HEK293T (cell line): ENCODE results near the gene CELA3B.
"Not testable (repeated sequence)": the region's sequence is repeated elsewhere in the genome, so short reads cannot be mapped to it uniquely, and the experiment has no call there.

Experiments used
- BHLHE40 ChIP-seq: fragments of 450-650 bp; IDR thresholded peaks from 2 replicates; pipeline ENCODE4 v1.6.1; 2016; ENCODE audit warnings: mild to moderate bottlenecking, moderate library complexity, borderline replicate concordance
- FOXA1 ChIP-seq: fragments of 450-650 bp; IDR thresholded peaks from 2 replicates; pipeline ENCODE4 v1.6.1; 2016; ENCODE audit warnings: mild to moderate bottlenecking
- FOXK2 ChIP-seq: fragments of 450-650 bp; IDR thresholded peaks from 2 replicates; pipeline ENCODE4 v1.6.1; 2016; ENCODE audit warnings: mild to moderate bottlenecking
- NFRKB ChIP-seq: fragments of 450-650 bp; IDR thresholded peaks from 2 replicates; pipeline ENCODE4 v1.6.1; 2016; ENCODE audit warnings: mild to moderate bottlenecking, moderate library complexity
- SP1 ChIP-seq: fragments of 450-650 bp; IDR thresholded peaks from 2 replicates; pipeline ENCODE4 v1.6.1; 2017
- SUZ12 ChIP-seq: fragments of 450-650 bp; IDR thresholded peaks from 2 replicates; pipeline ENCODE4 v1.6.1; 2016; ENCODE audit warnings: mild to moderate bottlenecking
- TARDBP ChIP-seq: fragments of 450-650 bp; IDR thresholded peaks from 2 replicates; pipeline ENCODE4 v1.6.1; 2016

DNA sequence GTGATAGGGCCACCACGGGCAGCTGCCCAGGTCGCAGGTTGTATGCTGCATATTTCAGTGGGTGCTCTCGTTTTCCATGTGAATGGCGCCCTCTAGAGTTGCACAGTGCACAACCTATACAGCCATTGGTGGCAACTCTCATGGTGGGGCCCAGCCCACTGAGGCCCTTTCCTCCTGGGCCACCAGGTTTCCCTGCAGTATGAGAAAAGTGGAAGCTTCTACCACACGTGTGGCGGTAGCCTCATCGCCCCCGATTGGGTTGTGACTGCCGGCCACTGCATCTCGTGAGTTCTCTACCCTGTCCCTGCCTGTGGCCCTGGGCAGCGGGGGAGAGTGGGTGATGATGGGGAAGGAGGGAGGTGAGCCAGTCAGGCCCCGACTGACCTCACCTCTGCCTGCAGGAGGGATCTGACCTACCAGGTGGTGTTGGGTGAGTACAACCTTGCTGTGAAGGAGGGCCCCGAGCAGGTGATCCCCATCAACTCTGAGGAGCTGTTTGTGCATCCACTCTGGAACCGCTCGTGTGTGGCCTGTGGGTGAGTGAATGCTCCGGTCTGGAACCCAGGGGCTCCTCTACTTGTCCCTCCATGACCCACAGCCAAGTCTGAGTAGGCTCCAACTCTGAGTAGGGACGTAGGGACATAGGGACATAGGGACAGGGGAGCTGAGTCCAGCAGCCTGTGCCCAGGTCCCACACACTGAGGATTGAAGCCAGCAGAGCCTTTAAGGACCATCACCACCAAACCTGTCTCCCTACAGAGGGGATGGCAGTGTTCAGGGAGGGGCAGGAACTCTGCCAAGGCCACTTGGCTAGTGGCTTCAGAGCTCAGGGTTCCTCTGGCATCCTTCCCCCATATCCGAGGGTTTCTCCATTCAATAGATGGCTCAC is 28.7 kb downstream of the CELA3B start:
- TF ChIP-seq BHLHE40, TARDBP, NFRKB, FOXK2, SP1, SUZ12, FOXA1: not testable (repeated sequence)
